ENCODE measurements around the gene RMI2.

GRCh38 chr16:11389083-11389482 is 43.8 kb downstream of the RMI2 start:
- TF ChIP-seq EZH2 (IDR thresholded peaks at IDR 0.05; ENCODE audit: borderline replicate concordance, low read length) (no peak), CTCF (conservative IDR thresholded peaks at IDR 0.05 in 1 of 2, IDR thresholded peaks at IDR 0.05 in 1 of 2; ENCODE audit: extremely low read depth in 1 of 2, insufficient read depth in 1 of 2, low read depth in 1 of 2, low read length in 2 of 2) (no peak)
